HG03066 (cell line): ENCODE data around the gene DENND1A.

Source experiments
- ATAC-seq: cut with Tn5 transposase; IDR thresholded peaks from one replicate; pipeline ENCODE4 v1.9.1; 2021; ENCODE audit warnings: low read depth; ENCODE audit not compliant: unreplicated experiment

The DENND1A gene

DNA sequence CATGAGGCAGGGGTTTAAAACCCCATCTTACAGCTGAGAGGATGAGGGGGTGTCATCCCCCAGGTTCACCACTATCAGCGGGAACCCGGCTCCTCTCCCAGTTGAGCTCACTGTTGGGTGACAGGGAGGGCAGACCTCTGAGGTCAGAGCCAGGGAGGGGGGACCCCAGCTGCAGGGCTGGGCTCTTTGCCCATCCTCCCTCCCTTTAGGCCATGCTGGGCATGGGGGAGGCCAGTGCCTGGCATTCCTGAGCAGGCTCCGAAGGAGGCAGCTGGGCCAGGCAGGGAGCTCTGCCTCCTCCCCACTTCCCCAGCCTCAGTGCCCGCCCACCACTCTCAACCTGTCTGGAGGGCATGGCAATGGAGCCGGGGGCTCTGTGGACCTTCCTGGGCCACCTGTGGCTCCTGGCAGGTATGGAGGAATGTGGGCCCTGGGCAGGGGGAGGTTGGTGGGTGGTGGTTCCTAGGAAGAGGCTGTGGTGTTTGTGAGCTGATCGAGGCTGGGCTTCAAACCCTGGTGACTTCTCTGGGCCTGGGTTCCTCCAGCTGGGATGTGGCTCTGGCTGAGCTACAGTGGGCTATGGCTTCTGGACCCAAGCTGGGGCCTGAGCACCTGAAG lies 561.3 kb downstream of the DENND1A start:
- no peak for ATAC-seq

DNA sequence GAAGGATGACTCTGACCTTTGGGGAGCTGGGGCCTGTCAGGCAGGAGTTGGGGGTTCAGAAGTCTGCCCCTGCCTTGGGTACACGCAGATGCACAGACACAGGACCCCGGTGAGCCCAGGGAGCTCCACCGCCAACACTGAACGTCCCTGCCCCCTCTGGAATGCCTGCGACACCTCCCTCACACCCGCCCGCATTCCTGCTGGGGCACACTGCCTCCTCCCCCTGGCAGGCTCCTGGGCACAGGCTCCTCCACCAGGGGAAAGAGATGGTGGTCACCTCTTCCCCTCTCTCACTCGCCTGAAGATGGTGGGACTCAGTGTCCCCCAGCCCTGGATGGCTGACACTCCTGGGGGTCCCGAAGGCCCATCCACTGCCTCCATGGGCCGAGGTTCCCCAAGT lies 561.9 kb downstream of the DENND1A start:
- no peak for ATAC-seq

- no peak for ATAC-seq
Measured at GRCh38 chr9:123365881-123366528, 563.9 kb downstream of the DENND1A start.

DNA sequence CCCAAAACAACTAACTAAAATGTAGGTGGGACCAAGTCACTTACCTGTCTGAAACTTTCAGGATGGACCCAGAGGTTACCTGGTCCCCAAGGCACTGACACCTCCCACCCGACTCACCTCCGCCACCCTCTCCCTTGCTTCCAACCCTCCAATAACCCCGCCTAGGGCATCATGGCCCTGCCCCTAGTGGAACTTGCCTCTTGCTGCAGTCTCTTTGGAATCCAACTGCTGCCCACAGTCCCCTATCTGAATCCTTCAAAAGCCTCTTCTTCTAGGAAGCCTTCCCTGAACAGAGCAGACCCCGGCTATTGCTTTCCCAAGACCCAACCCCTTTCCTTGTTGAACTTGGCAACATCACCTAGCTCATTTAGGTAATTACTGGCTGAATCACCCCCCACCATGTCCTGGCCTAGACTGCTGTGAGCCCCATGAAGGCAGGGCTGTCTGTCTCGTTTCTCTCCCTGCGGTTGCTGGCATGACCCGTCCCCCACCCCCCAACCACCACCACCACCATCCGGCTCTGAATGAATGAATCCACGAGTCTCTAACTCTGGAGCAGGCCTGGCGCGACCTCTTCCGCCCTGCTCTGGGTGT lies 564.5 kb downstream of the DENND1A start:
- no peak for ATAC-seq

- ATAC-seq = no peak
Measured at GRCh38 chr9:123364241-123364824, 565.6 kb downstream of the DENND1A start.

DNA sequence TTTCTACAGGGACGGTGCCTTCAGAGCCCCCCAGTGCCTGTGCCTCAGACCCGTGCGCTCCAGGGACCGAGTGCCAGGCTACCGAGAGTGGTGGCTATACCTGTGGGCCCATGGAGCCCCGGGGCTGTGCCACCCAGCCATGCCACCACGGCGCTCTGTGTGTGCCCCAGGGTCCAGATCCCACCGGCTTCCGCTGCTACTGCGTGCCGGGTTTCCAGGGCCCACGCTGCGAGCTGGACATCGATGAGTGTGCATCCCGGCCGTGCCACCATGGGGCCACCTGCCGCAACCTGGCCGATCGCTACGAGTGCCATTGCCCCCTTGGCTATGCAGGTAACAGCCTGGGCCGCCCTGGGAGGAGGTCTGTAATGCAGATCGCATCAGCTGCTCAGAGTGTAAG lies 567.1 kb downstream of the DENND1A start:
- ATAC-seq = no peak

DNA sequence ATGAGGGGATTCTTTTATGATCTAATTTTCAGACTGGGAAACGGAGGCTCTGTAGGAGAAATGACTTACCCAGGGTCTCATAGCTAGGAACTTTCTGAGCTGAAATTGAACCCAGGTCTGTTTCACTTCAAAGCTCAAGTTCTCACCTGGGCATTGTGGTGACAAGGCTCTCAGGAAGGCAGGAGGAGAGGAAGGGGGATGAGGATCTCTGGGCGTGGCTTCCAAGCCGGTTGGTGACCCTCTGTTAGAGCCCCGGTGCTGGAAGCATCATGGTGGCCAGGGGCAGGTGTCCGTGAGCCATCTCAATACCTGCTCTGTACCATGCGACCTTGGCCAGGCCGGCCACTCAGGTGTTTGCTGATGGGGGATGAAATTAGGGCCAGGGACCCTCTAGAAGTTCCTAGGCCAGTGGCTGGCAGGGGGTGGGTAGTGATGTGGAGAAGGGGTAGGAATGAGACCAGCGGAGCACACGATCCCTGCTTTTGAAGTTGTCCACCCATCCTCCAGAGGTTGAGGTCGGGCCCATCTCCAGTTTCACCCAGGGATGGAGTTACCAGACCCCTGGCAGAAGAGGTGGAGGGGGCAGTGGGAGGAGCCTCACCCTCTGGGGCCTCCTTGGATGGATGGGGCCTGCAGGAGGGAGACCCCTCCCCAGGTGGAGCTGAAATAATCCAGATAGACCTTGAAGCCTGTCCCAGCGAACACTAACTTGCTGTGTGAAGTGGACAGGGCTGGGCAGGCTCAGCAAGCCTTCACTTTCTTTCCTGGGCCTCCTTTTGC lies 568.0 kb downstream of the DENND1A start:
- no peak for ATAC-seq

DNA sequence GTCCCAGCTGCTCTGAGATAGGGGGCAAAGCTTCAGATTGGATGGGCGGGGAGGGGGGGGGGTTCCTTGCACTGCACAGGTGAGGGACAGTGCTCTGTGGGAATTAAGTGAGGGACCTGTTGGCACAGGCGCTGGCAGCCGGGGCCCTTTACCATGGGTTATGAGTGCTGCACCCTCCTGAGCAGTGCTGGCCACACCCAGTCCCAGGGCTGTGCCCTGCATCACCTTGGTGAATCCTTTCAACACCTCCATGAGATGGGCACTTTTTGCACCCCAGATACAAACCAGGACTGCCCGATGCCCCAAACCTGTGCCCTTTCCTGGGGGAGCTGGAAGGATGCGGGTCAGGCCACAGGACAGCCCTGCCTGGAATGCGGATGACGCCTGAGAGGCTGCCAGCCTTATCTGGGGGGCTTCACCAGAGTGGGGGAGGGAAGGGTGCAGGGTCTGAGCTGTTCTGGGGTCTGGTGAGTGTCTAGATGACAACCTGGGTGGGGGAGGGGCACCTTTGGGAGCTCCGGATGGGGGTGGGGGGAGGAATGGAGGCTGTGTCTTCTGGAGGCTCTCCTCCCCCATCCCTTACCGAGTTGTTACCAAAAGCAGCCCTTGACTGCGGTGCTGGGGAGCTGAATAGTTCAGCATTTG lies 568.7 kb downstream of the DENND1A start:
- no peak for ATAC-seq

GRCh38 chr9:123360161-123361085 lies 569.5 kb downstream of the DENND1A start:
- ATAC-seq = no peak

GRCh38 chr9:123359546-123359945 lies 570.4 kb downstream of the DENND1A start:
- no peak for ATAC-seq

DNA sequence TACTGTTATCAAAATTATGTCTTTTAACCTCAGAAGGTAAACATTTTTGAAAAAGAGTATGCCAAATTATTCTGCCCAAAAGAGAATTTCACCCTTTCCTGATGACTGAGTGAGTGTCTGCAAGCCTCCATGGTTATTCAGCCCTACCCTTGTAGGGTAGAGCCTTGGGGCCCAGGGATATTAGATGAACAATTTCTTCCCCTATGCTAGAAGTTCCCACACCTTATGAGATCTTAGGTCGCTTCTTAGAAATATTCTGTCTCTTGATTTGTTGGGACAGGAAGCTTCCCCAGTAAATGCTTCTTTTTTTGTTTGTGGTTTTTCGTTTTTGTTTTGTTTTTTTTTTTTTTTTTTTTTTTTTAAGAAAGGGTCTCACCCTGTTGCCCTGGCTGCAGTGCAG lies 570.8 kb downstream of the DENND1A start:
- ATAC-seq = no peak

- no peak for ATAC-seq
Measured at GRCh38 chr9:123358181-123358905, 571.6 kb downstream of the DENND1A start.

DNA sequence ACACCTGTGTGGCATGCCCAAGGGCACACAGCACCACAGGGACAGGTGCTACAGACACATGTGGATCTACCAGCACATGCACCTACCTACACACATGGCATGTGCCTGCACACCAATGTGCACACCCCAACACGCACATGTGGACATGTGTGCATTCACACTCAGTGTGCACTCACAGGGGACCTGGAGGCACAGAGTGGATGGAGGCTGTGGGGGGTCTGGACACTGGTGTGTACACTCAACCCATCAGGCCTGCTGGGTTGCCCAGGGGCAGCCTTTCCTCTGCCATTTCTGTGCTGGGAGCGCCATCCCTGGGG lies 572.2 kb downstream of the DENND1A start:
- ATAC-seq = no peak

DNA sequence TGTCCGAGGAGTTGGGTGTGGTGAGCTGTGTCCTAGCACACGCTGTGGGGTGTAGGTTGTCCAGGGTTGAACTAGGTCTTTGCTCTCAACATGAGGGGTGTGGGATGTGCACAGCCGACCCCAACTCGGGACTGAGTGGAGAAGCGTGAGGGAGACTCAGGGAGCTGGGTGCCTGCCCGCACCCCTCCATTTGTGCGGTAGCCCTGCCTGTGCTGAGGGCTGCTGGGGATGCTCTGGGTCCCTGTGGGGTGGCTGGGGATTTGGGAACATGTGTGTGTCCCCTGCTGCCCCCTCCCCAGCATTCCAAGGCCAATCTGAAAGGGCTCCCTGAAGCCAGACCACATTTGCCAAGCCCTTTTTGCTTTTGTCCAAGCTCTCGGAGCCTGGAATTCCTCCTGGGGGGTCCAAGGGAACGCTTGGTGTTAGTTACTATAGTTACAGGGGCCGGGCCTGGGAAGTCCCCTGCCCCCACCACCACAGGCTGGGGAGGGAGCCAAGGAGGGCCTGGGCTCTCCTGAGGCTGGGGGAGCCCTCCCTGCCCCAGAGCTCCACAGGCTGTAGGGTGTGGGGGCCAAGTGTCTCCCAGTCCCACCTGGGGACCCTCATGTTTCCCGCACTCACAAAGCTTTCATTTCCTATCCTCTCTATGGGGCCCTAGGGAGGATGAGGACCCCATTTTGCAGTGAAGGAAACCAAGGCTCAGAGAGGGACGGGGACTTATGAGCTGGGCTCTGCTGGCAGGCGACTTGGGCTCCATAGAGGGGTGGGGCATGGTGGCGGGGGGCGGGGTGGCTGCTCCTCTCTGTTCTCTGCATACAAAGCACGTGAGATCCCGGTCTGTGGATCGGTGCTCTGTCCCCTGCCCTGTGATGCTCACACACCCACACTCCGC lies 572.8 kb downstream of the DENND1A start:
- no peak for ATAC-seq

DNA sequence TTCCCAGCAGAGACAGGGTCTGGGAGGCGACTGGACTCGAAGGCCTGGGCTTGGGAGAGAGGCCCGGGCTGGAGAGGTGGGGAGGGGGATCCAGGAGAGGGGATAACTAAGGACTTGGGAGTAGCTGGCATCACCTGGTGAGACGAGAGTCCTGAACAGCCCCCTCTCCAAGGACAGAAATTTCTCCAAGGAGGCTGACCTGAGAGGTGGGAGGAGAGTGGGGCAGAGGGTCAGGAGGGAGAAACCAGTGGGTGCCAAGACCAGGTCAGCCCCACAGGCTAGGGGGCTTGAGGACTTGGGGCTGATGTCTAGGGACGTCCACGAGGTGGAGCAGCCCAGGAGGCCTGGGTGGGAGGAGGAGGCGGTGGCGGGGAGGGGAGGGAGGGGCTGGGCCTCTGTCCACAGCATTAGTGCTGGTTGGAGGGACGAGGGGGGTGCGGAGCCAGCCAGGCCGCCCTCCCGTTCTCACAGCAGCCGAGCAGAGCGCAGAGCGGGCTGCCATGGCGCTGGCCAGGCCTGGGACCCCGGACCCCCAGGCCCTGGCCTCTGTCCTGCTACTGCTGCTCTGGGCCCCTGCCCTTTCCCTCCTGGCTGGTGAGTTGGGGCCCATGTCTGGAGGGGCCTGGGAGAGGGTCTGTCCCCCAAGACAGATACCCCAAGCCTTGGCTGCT lies 574.0 kb downstream of the DENND1A start, which contains the start of gene CRB2:
TSS of gene CRB2 (plus strand) at position 437 of the 671 bp plus-strand sequence. CDS start at position 501, 64 bp downstream.
- no peak for ATAC-seq

DNA sequence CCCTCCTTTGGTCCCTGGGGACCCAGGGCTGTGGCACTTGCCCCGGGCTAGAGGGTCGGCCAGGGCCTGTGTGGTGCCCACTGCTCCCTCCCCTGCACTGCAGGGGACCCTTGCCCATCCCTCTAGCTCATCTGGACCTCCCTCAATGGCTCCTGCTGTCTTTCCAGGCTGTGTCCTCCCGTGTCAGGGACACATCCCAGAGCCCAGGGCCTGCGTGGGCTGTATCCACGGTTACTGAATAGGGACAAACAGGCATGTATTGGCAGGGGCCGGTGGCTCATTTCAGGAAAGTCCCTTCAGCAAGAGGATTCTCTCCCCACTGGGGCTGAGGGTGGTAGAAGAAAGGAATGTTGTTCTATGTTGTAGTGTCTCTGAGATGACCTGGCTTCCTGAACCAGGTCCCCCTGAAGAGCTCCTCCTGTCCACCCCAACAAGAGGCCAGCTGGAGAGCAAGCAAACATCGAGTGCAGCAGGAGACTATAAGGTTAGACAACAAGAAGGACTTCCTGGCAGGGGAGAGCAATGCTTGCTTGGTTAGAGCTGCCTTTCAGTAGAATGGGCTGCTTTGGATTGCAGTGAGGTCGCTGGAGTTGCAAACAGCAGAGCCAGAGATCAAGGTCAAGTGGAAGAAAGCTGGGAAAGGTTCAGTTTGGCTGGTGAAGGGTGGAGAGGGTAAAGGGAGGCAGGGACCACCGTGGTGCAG lies 575.0 kb downstream of the DENND1A start:
- no peak for ATAC-seq
